ENCODE data around the gene PPME1.
"Not testable (repeated sequence)": the region's sequence is repeated elsewhere in the genome, so short reads cannot be mapped to it uniquely, and the experiment has no call there.

Gene PPME1

DNA sequence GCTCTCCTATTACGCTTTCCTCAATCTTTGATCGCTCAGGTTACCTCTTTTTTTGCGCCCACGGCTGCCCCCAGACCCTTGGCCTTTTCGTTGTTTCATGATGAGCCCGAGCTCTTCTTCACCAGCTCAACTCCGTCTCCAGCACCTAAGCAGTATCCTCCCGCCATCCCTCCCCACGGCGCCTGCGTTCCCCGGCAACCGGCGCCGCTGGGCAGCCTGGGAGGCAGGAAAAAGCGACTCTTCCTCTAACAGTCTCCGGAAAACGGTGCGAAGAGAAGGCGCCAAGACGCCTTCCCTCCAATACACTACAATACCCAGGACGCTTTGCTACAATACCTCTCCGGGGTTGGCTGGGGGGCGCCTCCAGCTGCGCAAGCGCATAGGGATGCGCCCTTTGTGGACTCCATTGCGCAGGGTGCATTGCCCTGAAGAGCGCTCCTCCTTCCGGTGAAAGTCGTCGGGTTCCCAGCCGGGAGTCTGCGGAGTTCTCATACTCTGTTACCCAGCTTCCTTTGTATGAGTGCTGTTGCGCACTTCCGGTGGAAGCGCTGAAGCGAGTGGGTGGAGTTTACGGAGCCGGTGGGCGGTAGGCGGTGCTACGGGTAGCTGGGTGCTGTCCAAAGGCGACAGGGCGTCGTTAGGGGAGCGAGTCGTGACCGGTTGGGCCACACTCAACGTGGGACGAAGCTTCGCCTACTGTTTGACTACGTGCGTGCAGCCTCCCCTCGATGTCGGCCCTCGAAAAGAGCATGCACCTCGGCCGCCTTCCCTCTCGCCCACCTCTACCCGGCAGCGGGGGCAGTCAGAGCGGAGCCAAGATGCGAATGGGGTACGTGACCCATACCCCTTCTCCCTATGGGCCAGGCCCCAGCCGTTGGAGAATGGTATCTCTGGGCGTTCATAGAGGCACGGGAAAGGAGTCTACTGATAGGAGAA, at the start of gene PPME1, which contains the start of gene C2CD3:
PPME1 (plus strand) TSS at position 596 of the 936 bp plus-strand sequence; CDS start at position 729, 133 bp downstream.
C2CD3 (minus strand) TSS at position 309 of the 936 bp plus-strand sequence; CDS start at position 99, 210 bp downstream.
- TF ChIP-seq, protein P1, sequence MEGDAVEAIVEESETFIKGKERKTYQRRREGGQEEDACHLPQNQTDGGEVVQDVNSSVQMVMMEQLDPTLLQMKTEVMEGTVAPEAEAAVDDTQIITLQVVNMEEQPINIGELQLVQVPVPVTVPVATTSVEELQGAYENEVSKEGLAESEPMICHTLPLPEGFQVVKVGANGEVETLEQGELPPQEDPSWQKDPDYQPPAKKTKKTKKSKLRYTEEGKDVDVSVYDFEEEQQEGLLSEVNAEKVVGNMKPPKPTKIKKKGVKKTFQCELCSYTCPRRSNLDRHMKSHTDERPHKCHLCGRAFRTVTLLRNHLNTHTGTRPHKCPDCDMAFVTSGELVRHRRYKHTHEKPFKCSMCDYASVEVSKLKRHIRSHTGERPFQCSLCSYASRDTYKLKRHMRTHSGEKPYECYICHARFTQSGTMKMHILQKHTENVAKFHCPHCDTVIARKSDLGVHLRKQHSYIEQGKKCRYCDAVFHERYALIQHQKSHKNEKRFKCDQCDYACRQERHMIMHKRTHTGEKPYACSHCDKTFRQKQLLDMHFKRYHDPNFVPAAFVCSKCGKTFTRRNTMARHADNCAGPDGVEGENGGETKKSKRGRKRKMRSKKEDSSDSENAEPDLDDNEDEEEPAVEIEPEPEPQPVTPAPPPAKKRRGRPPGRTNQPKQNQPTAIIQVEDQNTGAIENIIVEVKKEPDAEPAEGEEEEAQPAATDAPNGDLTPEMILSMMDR (IDR thresholded peaks at IDR 0.05; ENCODE audit: low read depth, low read length), result peak; percentile 54
- peak; percentile 99 for DNase-seq (ENCODE audit: extremely low read depth, low read depth)

GRCh38 chr11:74121804-74122203, 49.3 kb upstream of the PPME1 start:
- TF ChIP-seq, protein P1 (IDR thresholded peaks at IDR 0.05; ENCODE audit: low read depth, low read length), result no peak
- DNase-seq (ENCODE audit: extremely low read depth, low read depth), result no peak

DNA sequence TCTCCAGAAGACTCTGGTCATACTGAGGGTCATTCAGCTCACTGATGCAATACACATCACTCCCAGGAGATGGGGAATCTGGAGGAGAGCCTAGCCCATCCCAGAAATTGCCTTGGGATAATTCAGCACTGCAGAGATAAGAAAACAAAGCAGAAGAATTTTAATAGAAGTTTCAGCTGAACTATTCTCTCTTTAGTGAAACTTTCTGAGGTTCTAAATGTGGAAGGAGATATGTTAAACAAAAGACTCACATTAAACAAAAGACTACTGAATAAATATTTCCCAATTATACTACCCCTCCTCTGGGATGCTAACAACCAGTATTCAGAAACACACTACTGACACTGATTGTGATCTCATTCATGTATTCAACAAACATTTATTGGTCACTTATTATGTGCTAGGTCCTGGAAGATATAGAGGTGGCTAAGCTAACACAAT, 48.1 kb upstream of the PPME1 start:
- TF ChIP-seq, protein P1 (IDR thresholded peaks at IDR 0.05; ENCODE audit: low read depth, low read length), result peak; percentile 20
- DNase-seq (ENCODE audit: extremely low read depth, low read depth), result no peak

- not testable (repeated sequence) for DNase-seq (ENCODE audit: extremely low read depth, low read depth)
These were observed 42.0 kb upstream of the PPME1 start for GRCh38 chr11:74129121-74129520.

GRCh38 chr11:74132833-74133232, 38.3 kb upstream of the PPME1 start:
- TF ChIP-seq, protein P1 (IDR thresholded peaks at IDR 0.05; ENCODE audit: low read depth, low read length), result no peak
- no peak for DNase-seq (ENCODE audit: extremely low read depth, low read depth)

- no peak for DNase-seq (ENCODE audit: extremely low read depth, low read depth)
- TF ChIP-seq, protein P1 (IDR thresholded peaks at IDR 0.05; ENCODE audit: low read depth, low read length), result no peak
These were observed 37.7 kb upstream of the PPME1 start for GRCh38 chr11:74133436-74133835.

DNA sequence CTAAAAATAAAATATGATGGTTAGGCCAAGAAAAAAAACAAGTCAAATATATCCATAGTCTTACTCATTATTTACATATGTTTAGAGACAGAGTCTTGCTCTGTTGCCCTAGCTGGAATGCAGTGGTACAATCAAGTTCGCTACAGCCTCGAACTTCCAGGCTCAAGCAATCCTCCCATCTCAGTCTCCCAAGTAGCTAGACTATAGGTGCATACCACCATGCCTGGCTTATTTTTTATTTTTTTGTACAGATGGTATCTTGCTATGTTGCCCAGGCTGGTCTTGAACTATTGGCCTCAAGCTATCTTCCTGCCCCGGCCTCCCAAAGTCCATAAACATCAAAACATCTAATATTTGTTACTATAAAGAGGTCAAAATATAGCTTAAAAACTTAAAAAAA, 36.4 kb upstream of the PPME1 start:
- TF ChIP-seq, protein P1 (IDR thresholded peaks at IDR 0.05; ENCODE audit: low read depth, low read length), result no peak
- no peak for DNase-seq (ENCODE audit: extremely low read depth, low read depth)
